Stomach (tissue), 9 donors: Measurements from ENCODE around the gene MKLN1. TPM values are rescaled to one million over a fixed set of nuclear protein-coding genes. Genes with fewer than 3 reads are reported as not detected.
"Not testable (repeated sequence)": the region's sequence is repeated elsewhere in the genome, so short reads cannot be mapped to it uniquely, and the experiment has no call there.

Experiments
- DNase-seq, 2 donors: peaks; one replicate each; pipeline versions ENCODE4 v3.0.0 to v3.0.0-alpha.2; 2013 to 2019
- H3K27ac ChIP-seq, 5 donors: fragments of 200-600 bp in 4 of 5; sonication (generic) in 4 of 5; one replicate each; pipeline ENCODE4 v1.5.1; 2013 to 2019; ENCODE audit warnings: mild to moderate bottlenecking in 1 of 5, moderate library complexity in 1 of 5
- H3K27me3 ChIP-seq, 3 donors: fragments of 200-600 bp; sonication (generic); one replicate each; pipeline ENCODE4 v1.5.1; 2017 to 2019; ENCODE audit warnings: mixed run types in 1 of 3
- H3K36me3 ChIP-seq, 4 donors: fragments of 200-600 bp; sonication (generic); 1 replicate in 3 of 4; 2 replicates in 1 of 4; pipeline ENCODE4 v1.5.1; 2016 to 2019
- H3K4me1 ChIP-seq, 4 donors: fragments of 200-600 bp; sonication (generic); one replicate each; pipeline ENCODE4 v1.5.1; 2016 to 2019
- H3K4me3 ChIP-seq, 4 donors: fragments of 200-600 bp; sonication (generic) in 3 of 4; one replicate each; pipeline ENCODE4 v1.5.1; 2016 to 2019; ENCODE audit warnings: mild to moderate bottlenecking in 1 of 4
- H3K9me3 ChIP-seq, 4 donors: fragments of 200-600 bp; sonication (generic); one replicate each; pipeline ENCODE4 v1.5.1; 2016 to 2019
- EP300 ChIP-seq: sonication (generic); formaldehyde crosslinking; IDR thresholded peaks from one replicate; pipeline ENCODE4 v1.6.1; 2017; ENCODE audit warnings: antibody characterized with exemption
- POLR2A ChIP-seq, 4 donors: fragments of 450-650 bp; IDR thresholded peaks; one replicate each; pipeline ENCODE4 v1.6.1; 2016; ENCODE audit warnings: antibody characterized with exemption in 4 of 4, control low read depth in 2 of 4, mild to moderate bottlenecking in 1 of 4, moderate library complexity in 1 of 4
- POLR2AphosphoS5 ChIP-seq, 3 donors: sonication (generic); formaldehyde crosslinking; IDR thresholded peaks; one replicate each; pipeline ENCODE4 v1.6.1; 2016; ENCODE audit warnings: antibody characterized with exemption in 3 of 3
- WGBS, 5 donors: extraction: QIAGEN DNeasy Blood & Tissue Kit in 3 of 5; methylation state at CpG; one replicate each; pipeline versions ENCODE4 v1.1.5 to v1.1.7; 2013 to 2018; 5-methylcytosine and 5-hydroxymethylcytosine counted together
- intact Hi-C: fragments of 100-400 bp; cut with DNase I; formaldehyde crosslinking; loops from one replicate; pipeline ENCODE4 v1.15.1; 2023; ENCODE audit warnings: low total_unique reads
- polyA plus RNA-seq, 3 donors: library from polyadenylated mRNA; stranded (reverse); fragments of 200-250 nt; gene quantifications; one replicate each; pipeline ENCODE4 v1.2.3, GENCODE V29; 2013
- total RNA-seq, 5 donors: library from RNA; depleted of rRNA; stranded (reverse); fragments of >200 nt; gene quantifications; one replicate each; pipeline versions ENCODE4 v1.1.0 to v1.2.3, GENCODE V29; 2014 to 2016
- TF ChIP-seq, protein P1 (sequence below), 7 experiments: fragments of 450-650 bp in 4 of 7; fragments of 200-600 bp in 3 of 7; sonication (generic) in 3 of 7; IDR thresholded peaks; one replicate each; pipeline ENCODE4 v1.5.1; 2016 to 2019; ENCODE audit warnings: antibody characterized with exemption in 7 of 7, control low read depth in 2 of 7, mild to moderate bottlenecking in 1 of 7
- donor health status: healthy with polysubstance abuse.
- donor health status: Bipolar disorder and iron deficiency.
- donor health status: healthy.

The MKLN1 gene
- total and polyA plus RNA-seq, 8 donors, result 9.4 to 147 (median 30.8) TPM

DNA sequence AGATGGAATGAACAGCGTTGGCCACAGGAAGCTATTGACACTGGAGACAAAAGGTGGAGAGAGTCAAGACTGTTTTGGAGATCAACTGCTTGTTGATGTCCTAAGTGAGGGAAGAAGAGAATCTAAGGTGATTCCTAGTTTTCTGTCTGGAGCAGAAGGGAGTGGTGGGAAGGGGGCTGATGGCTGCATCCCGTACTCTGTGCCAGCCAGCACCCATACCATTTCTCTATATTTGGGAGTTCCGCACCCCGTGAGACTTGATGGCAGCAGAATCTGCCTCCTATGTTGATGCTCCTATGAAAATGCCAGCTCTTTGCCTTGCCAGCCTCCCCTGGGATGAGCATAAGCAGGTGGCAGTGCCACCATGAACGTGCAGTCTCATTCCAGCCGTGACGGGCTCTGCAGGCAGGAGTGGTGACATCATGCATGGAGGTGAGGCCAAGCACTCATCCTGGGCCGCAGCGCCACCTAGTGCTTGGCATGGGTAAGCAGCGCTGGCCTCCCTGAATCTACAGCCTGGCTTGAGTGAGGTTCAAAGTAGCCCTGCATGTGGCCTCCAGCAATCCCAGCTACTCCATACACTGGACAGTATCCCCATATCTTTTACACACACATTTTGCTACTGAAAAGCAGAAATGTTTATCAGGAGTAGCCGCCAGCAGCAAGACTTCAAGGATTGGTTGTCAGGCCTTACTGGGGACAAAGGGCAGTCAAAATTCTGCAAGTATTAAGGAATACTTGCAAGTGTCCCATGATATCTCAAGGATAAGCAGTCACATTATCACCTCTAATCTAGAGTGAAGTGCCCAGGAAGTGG is 185.8 kb downstream of the MKLN1 start:
- peak overlapping the region in 1 of 5 donors; percentile 12 for H3K27ac ChIP-seq
- 37 to 45% (median 37%) methylated on average over 10 to 11 of the region's 11 CpGs for WGBS, 5 donors
- peaks cover 0 to 5% (median 0%) of the 10 kb centered on the region in 4 donors for H3K36me3 ChIP-seq

DNA sequence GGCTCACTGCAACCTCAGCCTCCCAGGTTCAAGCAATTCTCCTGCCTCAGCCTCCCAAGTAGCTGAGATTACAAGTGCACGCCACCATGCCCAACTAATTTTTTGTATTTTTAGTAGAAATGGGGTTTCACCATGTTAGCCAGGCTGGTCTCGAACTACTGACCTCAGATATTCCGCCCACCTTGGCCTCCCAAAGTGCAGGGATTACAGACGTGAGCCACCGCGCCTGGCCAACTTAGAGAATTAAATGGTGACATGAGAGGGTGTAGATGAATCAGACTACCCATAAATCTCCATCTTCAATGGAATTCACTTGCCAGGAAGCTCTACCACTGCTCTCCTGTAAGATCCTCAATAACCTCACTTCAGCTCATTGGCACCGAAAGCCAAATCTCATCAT is 187.8 kb downstream of the MKLN1 start:
- H3K27ac ChIP-seq, H3K4me1 ChIP-seq, DNase-seq, H3K36me3 ChIP-seq, H3K27me3 ChIP-seq, H3K9me3 ChIP-seq, H3K4me3 ChIP-seq, intact Hi-C loops: not testable (repeated sequence)
- WGBS, 5 donors, result 90 to 97% (median 92%) methylated on average over 7 of the region's 7 CpGs

More for the DNA sequence above, 185.8 kb downstream of the MKLN1 start:
- Histone ChIP-seq H3K9me3 (no peaks in the 10 kb centered on the region), H3K27me3 (no peaks in the 10 kb centered on the region), H3K4me3 (no peak overlapping the region), H3K4me1 (peaks cover 5 to 8% (median 6%) of the 10 kb centered on the region in 4 donors)
- intact Hi-C loops, result no loop called here
- peak; percentile 90 to 95 for DNase-seq
- TF ChIP-seq POLR2AphosphoS5 (IDR thresholded peaks at IDR 0.05), result peak in 2 of 3 donors; percentile 26 to 80
- no peak for TF ChIP-seq POLR2A (IDR thresholded peaks at IDR 0.05)
- TF ChIP-seq, protein P1, sequence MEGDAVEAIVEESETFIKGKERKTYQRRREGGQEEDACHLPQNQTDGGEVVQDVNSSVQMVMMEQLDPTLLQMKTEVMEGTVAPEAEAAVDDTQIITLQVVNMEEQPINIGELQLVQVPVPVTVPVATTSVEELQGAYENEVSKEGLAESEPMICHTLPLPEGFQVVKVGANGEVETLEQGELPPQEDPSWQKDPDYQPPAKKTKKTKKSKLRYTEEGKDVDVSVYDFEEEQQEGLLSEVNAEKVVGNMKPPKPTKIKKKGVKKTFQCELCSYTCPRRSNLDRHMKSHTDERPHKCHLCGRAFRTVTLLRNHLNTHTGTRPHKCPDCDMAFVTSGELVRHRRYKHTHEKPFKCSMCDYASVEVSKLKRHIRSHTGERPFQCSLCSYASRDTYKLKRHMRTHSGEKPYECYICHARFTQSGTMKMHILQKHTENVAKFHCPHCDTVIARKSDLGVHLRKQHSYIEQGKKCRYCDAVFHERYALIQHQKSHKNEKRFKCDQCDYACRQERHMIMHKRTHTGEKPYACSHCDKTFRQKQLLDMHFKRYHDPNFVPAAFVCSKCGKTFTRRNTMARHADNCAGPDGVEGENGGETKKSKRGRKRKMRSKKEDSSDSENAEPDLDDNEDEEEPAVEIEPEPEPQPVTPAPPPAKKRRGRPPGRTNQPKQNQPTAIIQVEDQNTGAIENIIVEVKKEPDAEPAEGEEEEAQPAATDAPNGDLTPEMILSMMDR (IDR thresholded peaks at IDR 0.05), result peak in 5 of 7 experiments; percentile 88 to 94 (median 90)

DNA sequence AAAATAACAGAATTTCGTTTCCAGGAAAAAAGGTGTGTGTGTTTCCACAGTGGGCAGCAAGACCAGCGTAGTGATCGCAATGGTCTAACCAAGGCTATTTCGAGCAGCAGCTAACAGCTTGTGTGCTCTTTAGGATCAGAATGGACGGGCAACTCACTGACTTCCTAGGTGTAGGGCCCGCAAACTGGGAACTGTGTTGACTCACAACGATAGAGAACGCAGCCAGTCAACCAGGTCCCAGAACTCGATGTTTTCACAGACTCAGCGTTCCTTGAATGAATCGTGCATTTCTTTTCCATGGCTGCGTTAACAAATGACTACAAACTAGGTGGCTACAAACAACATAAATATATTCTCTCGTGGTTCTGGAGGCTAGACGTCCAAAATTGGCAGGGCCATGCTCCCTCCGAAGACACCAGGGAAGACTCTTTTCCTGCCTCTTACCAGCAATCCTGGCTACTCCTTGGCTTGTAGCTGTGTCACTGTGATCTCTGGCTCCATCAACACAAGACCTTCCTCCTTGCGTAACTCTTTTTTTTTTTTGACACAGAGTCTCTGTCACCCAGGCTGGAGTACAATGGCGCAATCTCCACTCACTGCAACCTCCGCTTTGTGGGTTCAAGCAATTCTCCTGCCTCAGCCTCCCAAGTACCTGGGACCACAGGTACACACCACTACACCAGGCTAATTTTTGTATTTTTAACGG is 189.7 kb downstream of the MKLN1 start:
- Histone ChIP-seq H3K27ac (peak overlapping the region in 1 of 5 donors; percentile 9), H3K4me1 (peaks cover 8 to 18% (median 15%) of the 10 kb centered on the region in 4 donors), H3K36me3 (no peaks in the 10 kb centered on the region), H3K9me3 (no peaks in the 10 kb centered on the region), H3K27me3 (no peaks in the 10 kb centered on the region), H3K4me3 (no peak overlapping the region)
- no peak for DNase-seq
- 88 to 93% (median 90%) methylated on average over 19 of the region's 19 CpGs for WGBS, 5 donors
- no peak for TF ChIP-seq POLR2A (IDR thresholded peaks at IDR 0.05)
- no peak for TF ChIP-seq POLR2AphosphoS5 (IDR thresholded peaks at IDR 0.05)
- intact Hi-C loops, result no loop called here

DNA sequence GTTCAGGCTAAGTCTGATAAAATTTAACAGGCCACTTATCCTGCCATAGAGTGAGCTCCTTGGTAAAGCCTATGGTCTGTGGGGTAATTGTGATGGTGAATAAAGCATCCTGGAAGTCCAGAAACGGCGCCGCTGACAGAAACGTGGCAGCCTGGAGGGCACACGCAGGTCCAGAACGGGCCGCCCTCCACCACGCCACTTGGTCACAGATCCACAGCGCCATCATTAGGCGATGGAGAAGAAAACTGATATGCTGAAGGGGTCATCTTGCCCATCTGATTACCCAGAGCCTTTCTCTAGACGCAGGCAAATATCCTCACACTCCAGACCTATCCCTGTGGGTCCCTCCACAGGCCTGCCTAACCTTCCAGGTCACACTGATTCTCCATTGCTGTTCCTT is 190.9 kb downstream of the MKLN1 start:
- no peak overlapping the region for H3K4me3 ChIP-seq
- H3K36me3 ChIP-seq, result no peaks in the 10 kb centered on the region
- 83 to 93% (median 90%) methylated on average over 11 of the region's 11 CpGs for WGBS, 5 donors
- peaks cover 3 to 17% (median 11%) of the 10 kb centered on the region in 4 donors for H3K4me1 ChIP-seq
- H3K27ac ChIP-seq, result peak overlapping the region in 1 of 5 donors; percentile 7
- no peaks in the 10 kb centered on the region for H3K9me3 ChIP-seq
- H3K27me3 ChIP-seq, result no peaks in the 10 kb centered on the region
- TF ChIP-seq POLR2A (IDR thresholded peaks at IDR 0.05), result no peak
- no peak for TF ChIP-seq POLR2AphosphoS5 (IDR thresholded peaks at IDR 0.05)
- TF ChIP-seq, protein P1 (IDR thresholded peaks at IDR 0.05), result no peak
- no peak for TF ChIP-seq EP300
- DNase-seq, result peak in 1 of 2 donors; percentile 8
- intact Hi-C loops, result no loop called here

DNA sequence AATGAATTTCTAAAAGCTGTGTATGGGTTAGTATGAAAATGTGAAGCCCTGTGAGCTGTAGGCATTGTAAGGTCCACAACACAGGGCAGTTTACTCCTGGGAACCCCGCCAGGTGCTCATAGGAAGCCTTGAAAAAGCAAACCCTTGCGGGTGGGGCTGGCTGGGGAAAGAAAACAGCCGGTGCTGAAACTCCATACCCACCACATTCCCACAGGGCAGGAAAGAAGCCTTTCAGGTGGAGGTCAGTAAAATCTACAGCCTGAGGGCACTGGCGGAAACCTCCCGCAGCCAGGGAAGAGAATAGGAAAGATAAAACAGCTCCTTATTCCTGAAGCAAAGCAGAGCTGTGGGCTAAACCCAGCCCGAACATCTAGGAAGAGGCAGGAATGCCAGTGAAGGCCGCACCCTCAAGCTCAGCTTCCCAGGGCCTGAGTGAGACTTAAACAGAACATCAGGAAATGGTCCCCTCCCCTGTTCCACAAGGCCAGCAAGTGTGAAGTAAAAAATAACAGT is 194.0 kb downstream of the MKLN1 start:
- peak overlapping the region; percentile 65 to 78 (median 70) for H3K27ac ChIP-seq
- intact Hi-C loops, result no loop called here
- no peaks in the 10 kb centered on the region for H3K36me3 ChIP-seq
- H3K4me1 ChIP-seq, result peaks cover 0 to 17% (median 9%) of the 10 kb centered on the region in 4 donors
- TF ChIP-seq POLR2AphosphoS5 (IDR thresholded peaks at IDR 0.05), result no peak
- TF ChIP-seq, protein P1 (IDR thresholded peaks at IDR 0.05), result no peak
- no peak for TF ChIP-seq EP300
- TF ChIP-seq POLR2A (IDR thresholded peaks at IDR 0.05), result no peak
- H3K27me3 ChIP-seq, result no peaks in the 10 kb centered on the region
- H3K9me3 ChIP-seq, result no peaks in the 10 kb centered on the region
- peak; percentile 70 to 86 for DNase-seq
- 20 to 44% (median 37%) methylated on average over 7 of the region's 7 CpGs for WGBS, 5 donors
- H3K4me3 ChIP-seq, result no peak overlapping the region
